A673 (cell line): ENCODE results near the gene RALGPS1. TPM values are rescaled to one million over a fixed set of nuclear protein-coding genes. Genes with fewer than 3 reads are reported as not detected.

ENCODE experiments used
- BruUV-seq: library from RNA; stranded (reverse); fragments of 400-500 nt; replicated peaks from 2 replicates; lab custom pipeline; 2021; lab: Mats Ljungman, UMichigan
- CTCF ChIA-PET: fragments of 300-600 bp; sonication (Branson Sonifier 250); formaldehyde crosslinking; loops from one replicate; lab custom pipeline; 2022; ENCODE audit warnings: antibody characterized with exemption; lab: Charles Lee
- POLR2A ChIA-PET: fragments of 300-600 bp; sonication (Branson Sonifier 250); formaldehyde crosslinking; loops from one replicate; lab custom pipeline; 2022; ENCODE audit warnings: antibody characterized with exemption; ENCODE audit not compliant: low non-redundant PET; lab: Charles Lee
- DNase-seq: peaks from one replicate; pipeline ENCODE4 v3.0.0-alpha.2; 2015; ENCODE audit warnings: low spot score
- H3K27ac ChIP-seq: fragments of 200-600 bp; sonication (generic); 2 replicates; pipeline ENCODE4 v1.5.1; 2016; ENCODE audit warnings: mixed run types, low read depth, mild to moderate bottlenecking, mixed read lengths, antibody characterized with exemption, low read length; ENCODE audit not compliant: poor library complexity, severe bottlenecking
- H3K27me3 ChIP-seq: fragments of 200-600 bp; sonication (generic); replicated peaks from 2 replicates; pipeline ENCODE4 v1.6.1; 2017; ENCODE audit warnings: mixed run types, low read depth, mild to moderate bottlenecking, mixed read lengths, antibody characterized with exemption, low read length; ENCODE audit not compliant: insufficient read depth, poor library complexity
- H3K36me3 ChIP-seq: fragments of 200-600 bp; sonication (generic); 2 replicates; pipeline ENCODE4 v1.6.1; 2016; ENCODE audit warnings: mixed run types, mild to moderate bottlenecking, mixed read lengths, antibody characterized with exemption, low read length; ENCODE audit not compliant: insufficient read depth, poor library complexity, severe bottlenecking
- H3K4me1 ChIP-seq: fragments of 200-600 bp; sonication (generic); 2 replicates; pipeline ENCODE4 v1.6.1; 2017; ENCODE audit warnings: mixed run types, mild to moderate bottlenecking, mixed read lengths, antibody characterized with exemption, low read length; ENCODE audit not compliant: insufficient read depth, poor library complexity, severe bottlenecking
- H3K4me3 ChIP-seq: fragments of 200-600 bp; sonication (generic); 2 replicates; pipeline ENCODE4 v1.5.1; 2016; ENCODE audit warnings: low read depth, mixed run types, mild to moderate bottlenecking, mixed read lengths, low read length; ENCODE audit not compliant: poor library complexity, severe bottlenecking
- H3K9me3 ChIP-seq: fragments of 200-600 bp; sonication (generic); 2 replicates; pipeline ENCODE4 v1.6.1; 2016; ENCODE audit warnings: mixed run types, low read depth, mild to moderate bottlenecking, mixed read lengths, antibody characterized with exemption, low read length; ENCODE audit not compliant: poor library complexity, severe bottlenecking
- EZH2 ChIP-seq: fragments of 200-600 bp; sonication (generic); IDR thresholded peaks from 2 replicates; pipeline ENCODE4 v1.6.1; 2017; ENCODE audit warnings: borderline replicate concordance, low read depth, mild to moderate bottlenecking, mixed read lengths, antibody characterized with exemption, low read length; ENCODE audit not compliant: poor library complexity, severe bottlenecking
- intact Hi-C: fragments of 100-400 bp; cut with micrococcal nuclease; formaldehyde crosslinking; loops from one replicate; pipeline ENCODE4 v1.10.0; 2022; ENCODE audit not compliant: unreplicated experiment
- total RNA-seq: library from RNA; stranded (reverse); gene quantifications from 2 replicates; pipeline ENCODE4 v1.2.3, GENCODE V29; 2021
- TF ChIP-seq, protein P1 (sequence below): fragments of 300-800, 200-600 bp; sonication (generic); conservative IDR thresholded peaks from 2 replicates; pipeline ENCODE4 v1.5.1; 2017; ENCODE audit warnings: low read depth, mild to moderate bottlenecking, antibody characterized with exemption, low read length, moderate library complexity, mixed read lengths

RALGPS1 gene
- total RNA-seq, 1 experiment from 2014 or later: 3.9 TPM

GRCh38 chr9:127165116-127165515 lies 250.5 kb downstream of the RALGPS1 start:
- ChIA-PET CTCF (no interaction called here), POLR2A (no interaction called here)
- intact Hi-C loops: no loop called here
- Histone ChIP-seq H3K27me3 (no peaks in the 10 kb centered on the region), H3K9me3 (no peaks in the 10 kb centered on the region), H3K4me1 (peaks cover 24% of the 10 kb centered on the region), H3K4me3 (no peak overlapping the region), H3K36me3 (no peaks in the 10 kb centered on the region), H3K27ac (no peak overlapping the region)
- no peak for DNase-seq
- BruUV-seq: no TSS peak
- TF ChIP-seq, protein P1, sequence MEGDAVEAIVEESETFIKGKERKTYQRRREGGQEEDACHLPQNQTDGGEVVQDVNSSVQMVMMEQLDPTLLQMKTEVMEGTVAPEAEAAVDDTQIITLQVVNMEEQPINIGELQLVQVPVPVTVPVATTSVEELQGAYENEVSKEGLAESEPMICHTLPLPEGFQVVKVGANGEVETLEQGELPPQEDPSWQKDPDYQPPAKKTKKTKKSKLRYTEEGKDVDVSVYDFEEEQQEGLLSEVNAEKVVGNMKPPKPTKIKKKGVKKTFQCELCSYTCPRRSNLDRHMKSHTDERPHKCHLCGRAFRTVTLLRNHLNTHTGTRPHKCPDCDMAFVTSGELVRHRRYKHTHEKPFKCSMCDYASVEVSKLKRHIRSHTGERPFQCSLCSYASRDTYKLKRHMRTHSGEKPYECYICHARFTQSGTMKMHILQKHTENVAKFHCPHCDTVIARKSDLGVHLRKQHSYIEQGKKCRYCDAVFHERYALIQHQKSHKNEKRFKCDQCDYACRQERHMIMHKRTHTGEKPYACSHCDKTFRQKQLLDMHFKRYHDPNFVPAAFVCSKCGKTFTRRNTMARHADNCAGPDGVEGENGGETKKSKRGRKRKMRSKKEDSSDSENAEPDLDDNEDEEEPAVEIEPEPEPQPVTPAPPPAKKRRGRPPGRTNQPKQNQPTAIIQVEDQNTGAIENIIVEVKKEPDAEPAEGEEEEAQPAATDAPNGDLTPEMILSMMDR: no peak
- TF ChIP-seq EZH2: no peak

- DNase-seq: no peak
- ChIA-PET POLR2A (no interaction called here), CTCF (interaction anchor here (0.6 kb wide), 1 partner anchor 270 kb away, joined by 12 read pairs; no protein-coding TSS in a partner anchor)
- BruUV-seq: no TSS peak
- H3K27me3 ChIP-seq: no peaks in the 10 kb centered on the region
- TF ChIP-seq, protein P1: no peak
- TF ChIP-seq EZH2: no peak
- intact Hi-C loops: no loop called here
- H3K9me3 ChIP-seq: no peaks in the 10 kb centered on the region
- H3K4me3 ChIP-seq: no peak overlapping the region
- H3K27ac ChIP-seq: no peak overlapping the region
- no peaks in the 10 kb centered on the region for H3K36me3 ChIP-seq
- H3K4me1 ChIP-seq: peaks cover 18% of the 10 kb centered on the region
These were observed 251.5 kb downstream of the RALGPS1 start for GRCh38 chr9:127166111-127166510.

DNA sequence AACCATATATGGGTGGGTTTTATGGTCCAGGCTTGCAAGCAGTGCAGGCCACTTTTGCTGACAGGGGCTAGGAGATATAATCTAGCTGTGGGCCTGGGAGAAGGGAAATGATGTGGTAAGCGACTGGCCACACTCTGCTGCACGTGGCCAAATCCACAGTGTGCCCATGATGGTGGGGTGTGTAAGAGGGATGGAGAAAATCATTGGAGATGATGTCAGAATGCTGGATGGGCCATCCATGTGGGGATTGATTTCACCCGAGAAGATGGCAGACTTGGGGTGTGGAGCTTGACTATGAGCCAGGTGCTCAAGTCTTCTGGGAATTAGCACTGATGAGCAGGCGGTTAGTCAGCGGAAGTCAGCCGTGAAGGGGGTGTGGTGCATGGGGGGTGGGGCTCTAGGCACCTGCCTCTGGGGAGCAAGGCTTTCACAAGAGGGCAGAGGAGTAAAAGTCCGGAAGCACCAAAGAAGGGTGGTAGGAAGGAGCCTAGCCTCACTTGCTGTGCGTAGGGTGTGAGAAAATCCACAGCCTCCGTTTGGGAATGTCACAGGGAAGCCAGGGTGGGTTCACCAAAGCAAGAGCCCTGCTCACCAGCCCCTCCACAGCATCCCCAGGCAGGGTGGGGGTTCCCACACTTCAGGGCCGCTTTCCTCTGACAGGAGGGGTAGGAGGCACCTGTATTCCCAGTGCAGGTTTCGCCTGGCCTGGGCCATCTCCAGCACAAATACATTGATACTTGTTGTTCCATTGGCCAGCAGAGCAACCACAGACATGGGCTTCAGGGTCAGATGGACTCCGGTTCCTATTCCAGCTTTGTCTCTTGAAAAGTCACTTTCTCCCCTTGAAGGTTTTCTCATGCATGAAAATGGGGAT lies 252.3 kb downstream of the RALGPS1 start:
- Histone ChIP-seq H3K27ac (no peak overlapping the region), H3K36me3 (no peaks in the 10 kb centered on the region), H3K9me3 (no peaks in the 10 kb centered on the region), H3K4me3 (no peak overlapping the region), H3K4me1 (peaks cover 18% of the 10 kb centered on the region), H3K27me3 (no peaks in the 10 kb centered on the region)
- POLR2A ChIA-PET: interaction anchor here (0.7 kb wide), 1 partner anchor 79 kb away, joined by 9 read pairs; no protein-coding TSS in a partner anchor
- TF ChIP-seq EZH2: no peak
- TF ChIP-seq, protein P1: no peak
- BruUV-seq: no TSS peak
- CTCF ChIA-PET: interaction anchor here (0.6 kb wide), 1 partner anchor 271 kb away, joined by 12 read pairs; no protein-coding TSS in a partner anchor
- DNase-seq: peak; percentile 40
- intact Hi-C loops: no loop called here
